H1 (cell line): Measurements from ENCODE around the gene HSPBAP1. TPM values are rescaled to one million over a fixed set of nuclear protein-coding genes. Genes with fewer than 3 reads are reported as not detected.

Experiments used
- CTCF ChIA-PET: fragments of 300-600 bp; sonication (Branson Sonifier 250); formaldehyde crosslinking; loops from one replicate; lab custom pipeline; 2021; ENCODE audit not compliant: partially characterized antibody; lab: Charles Lee
- POLR2A ChIA-PET: fragments of 300-600 bp; sonication (Branson Sonifier 250); formaldehyde crosslinking; loops from one replicate; lab custom pipeline; 2021; ENCODE audit warnings: inconsistent platforms; ENCODE audit not compliant: partially characterized antibody; lab: Charles Lee
- DNase-seq, 2 experiments: peaks; one replicate each; pipeline versions ENCODE4 v3.0.0 to v3.0.0-alpha.2; 2010 to 2022; ENCODE audit warnings: low spot score in 2 of 2, low read depth in 1 of 2, mixed read lengths in 1 of 2
- FAIRE-seq: peaks from 2 replicates; lab custom pipeline; 2011; peaks lifted over from hg19 to GRCh38; lab: Jason Lieb, UNC
- H2AFZ ChIP-seq: 2 replicates; pipeline ENCODE4 v1.8.1; 2012; ENCODE audit warnings: low read length, inconsistent platforms
- H2AK5ac ChIP-seq: 2 replicates; pipeline ENCODE4 v1.6.1; 2013; ENCODE audit warnings: low read depth, low read length
- H2BK120ac ChIP-seq: replicated peaks from 2 replicates; pipeline ENCODE3; 2013; ENCODE audit warnings: low read depth, low read length, inconsistent platforms
- H2BK12ac ChIP-seq: 2 replicates; pipeline ENCODE4 v1.6.1; 2013; ENCODE audit warnings: low read depth, low read length
- H2BK15ac ChIP-seq: 2 replicates; pipeline ENCODE4 v1.6.1; 2013; ENCODE audit warnings: low read length
- H2BK20ac ChIP-seq: 2 replicates; pipeline ENCODE4 v1.6.1; 2013; ENCODE audit warnings: low read length
- H2BK5ac ChIP-seq: 2 replicates; pipeline ENCODE4 v1.6.1; 2013; ENCODE audit warnings: low read depth, low read length
- H3K14ac ChIP-seq: 2 replicates; pipeline ENCODE4 v1.6.1; 2013; ENCODE audit warnings: inconsistent platforms; ENCODE audit not compliant: insufficient read length
- H3K18ac ChIP-seq: 2 replicates; pipeline ENCODE4 v1.6.1; 2013; ENCODE audit warnings: low read length; ENCODE audit errors: extremely low read depth
- H3K23ac ChIP-seq: 2 replicates; pipeline ENCODE4 v1.6.1; 2013; ENCODE audit warnings: inconsistent platforms; ENCODE audit not compliant: insufficient read length
- H3K23me2 ChIP-seq: 2 replicates; pipeline ENCODE4 v1.6.1; 2013; ENCODE audit warnings: low read depth, low read length
- H3K27ac ChIP-seq: 2 replicates; pipeline ENCODE4 v1.6.1; 2011; ENCODE audit warnings: low read depth, low read length, inconsistent platforms
- H3K27me3 ChIP-seq, 4 experiments: replicated peaks in 1 of 4; 1 replicate in 1 of 4; 2 replicates in 3 of 4; pipeline versions ENCODE4 v1.6.1 to v1.8.1; 2011 to 2013; ENCODE audit warnings: low read length in 3 of 4, mild to moderate bottlenecking in 3 of 4, inconsistent platforms in 2 of 4, mixed read lengths in 2 of 4, moderate library complexity in 1 of 4; ENCODE audit not compliant: control insufficient read depth in 3 of 4, insufficient read depth in 3 of 4; ENCODE audit errors: extremely low read depth in 1 of 4
- H3K36me3 ChIP-seq, 4 experiments: 2 replicates each; pipeline versions ENCODE4 v1.6.1 to v1.8.1; 2011 to 2013; ENCODE audit warnings: mild to moderate bottlenecking in 4 of 4, low read length in 3 of 4, moderate library complexity in 2 of 4, control low read depth in 1 of 4, inconsistent platforms in 1 of 4; ENCODE audit not compliant: insufficient read depth in 4 of 4, control insufficient read depth in 2 of 4
- H3K4ac ChIP-seq: replicated peaks from 2 replicates; pipeline ENCODE3; 2013; ENCODE audit warnings: low read length, low read depth, mixed read lengths, inconsistent platforms; ENCODE audit not compliant: insufficient read length
- H3K4me1 ChIP-seq, 4 experiments: replicated peaks in 1 of 4; 1 replicate in 1 of 4; 2 replicates in 3 of 4; pipeline versions ENCODE4 v1.6.1 to v1.8.1; 2011 to 2013; ENCODE audit warnings: low read length in 3 of 4, inconsistent platforms in 2 of 4, mixed read lengths in 1 of 4; ENCODE audit not compliant: insufficient read depth in 4 of 4, control insufficient read depth in 3 of 4
- H3K4me2 ChIP-seq, 2 experiments: 2 replicates each; pipeline versions ENCODE4 v1.6.1 to v1.8.1; 2011 to 2013; ENCODE audit warnings: low read depth in 2 of 2, low read length in 2 of 2, control low read depth in 1 of 2, inconsistent platforms in 1 of 2, mild to moderate bottlenecking in 1 of 2; ENCODE audit not compliant: insufficient read depth in 1 of 2
- H3K4me3 ChIP-seq, 4 experiments: fragments of 200-600, 300-600 bp in 1 of 4; sonication (generic), shearing (Covaris generic), sonication (Bioruptor Twin) in 1 of 4; 2 replicates each; pipeline versions ENCODE4 v1.5.1 to v1.8.1; 2011 to 2016; ENCODE audit warnings: low read length in 4 of 4, low read depth in 3 of 4, control low read depth in 2 of 4, inconsistent platforms in 2 of 4, mild to moderate bottlenecking in 2 of 4, mixed read lengths in 1 of 4, moderate library complexity in 1 of 4; ENCODE audit not compliant: insufficient read depth in 2 of 4; ENCODE audit errors: extremely low read depth in 1 of 4
- H3K56ac ChIP-seq: replicated peaks from 2 replicates; pipeline ENCODE3; 2013; ENCODE audit warnings: low read depth, mild to moderate bottlenecking, mixed read lengths, low read length, inconsistent platforms; ENCODE audit not compliant: insufficient read length
- H3K79me1 ChIP-seq: 2 replicates; pipeline ENCODE4 v1.6.1; 2013; ENCODE audit warnings: low read depth, low read length, control low read depth
- H3K79me2 ChIP-seq, 2 experiments: 2 replicates each; pipeline versions ENCODE4 v1.6.1 to v1.8.1; 2012 to 2013; ENCODE audit warnings: low read length in 2 of 2, mild to moderate bottlenecking in 2 of 2, inconsistent platforms in 1 of 2; ENCODE audit not compliant: insufficient read depth in 2 of 2, control insufficient read depth in 1 of 2
- H3K9ac ChIP-seq, 4 experiments: replicated peaks in 1 of 4; 1 replicate in 1 of 4; 2 replicates in 3 of 4; pipeline versions ENCODE4 v1.6.1 to v1.8.1; 2011 to 2013; ENCODE audit warnings: low read depth in 3 of 4, low read length in 3 of 4, control low read depth in 2 of 4, mild to moderate bottlenecking in 2 of 4, moderate library complexity in 2 of 4, inconsistent platforms in 1 of 4; ENCODE audit errors: extremely low read depth in 1 of 4
- H3K9me3 ChIP-seq, 2 experiments: 2 replicates each; pipeline versions ENCODE4 v1.6.1 to v1.8.1; 2012 to 2013; ENCODE audit warnings: mild to moderate bottlenecking in 2 of 2, moderate library complexity in 2 of 2, control low read depth in 1 of 2, inconsistent platforms in 1 of 2, low read depth in 1 of 2, low read length in 1 of 2, mixed read lengths in 1 of 2; ENCODE audit not compliant: insufficient read depth in 2 of 2
- H4K20me1 ChIP-seq, 2 experiments: replicated peaks in 1 of 2; 2 replicates each; pipeline versions ENCODE3 to v1.8.1; 2011 to 2013; ENCODE audit warnings: inconsistent platforms in 2 of 2, low read length in 2 of 2, mild to moderate bottlenecking in 1 of 2; ENCODE audit not compliant: insufficient read depth in 2 of 2, control insufficient read depth in 1 of 2
- H4K5ac ChIP-seq: 2 replicates; pipeline ENCODE4 v1.6.1; 2013; ENCODE audit warnings: low read length, low read depth, mixed read lengths, inconsistent platforms; ENCODE audit not compliant: insufficient read length
- H4K8ac ChIP-seq: 2 replicates; pipeline ENCODE4 v1.8.0; 2013; ENCODE audit warnings: mild to moderate bottlenecking, moderate library complexity, low read length, inconsistent platforms; ENCODE audit not compliant: insufficient read depth; ENCODE audit errors: extremely low read depth
- H4K91ac ChIP-seq: replicated peaks from 2 replicates; pipeline ENCODE3; 2013; ENCODE audit warnings: low read length, mixed read lengths, inconsistent platforms; ENCODE audit not compliant: insufficient read length
- ATF3 ChIP-seq: IDR thresholded peaks from 2 replicates; pipeline ENCODE4 v1.6.1; 2011; ENCODE audit warnings: low read depth, mild to moderate bottlenecking, low read length; ENCODE audit not compliant: insufficient read depth
- HDAC6 ChIP-seq: IDR thresholded peaks from one replicate; pipeline ENCODE4 v1.7.1; 2012; ENCODE audit warnings: low read depth, mild to moderate bottlenecking, inconsistent platforms, low read length, moderate library complexity
- MAX ChIP-seq: IDR thresholded peaks from 2 replicates; pipeline ENCODE4 v1.6.1; 2012; ENCODE audit warnings: inconsistent platforms
- NRF1 ChIP-seq: IDR thresholded peaks from 2 replicates; pipeline ENCODE4 v1.6.1; 2011; ENCODE audit warnings: mild to moderate bottlenecking, low read depth, low read length, improper control_type of control experiment
- POLR2A ChIP-seq, 2 experiments: IDR thresholded peaks; 1 replicate in 1 of 2; 2 replicates in 1 of 2; pipeline ENCODE4 v1.6.1; 2011; ENCODE audit warnings: low read depth in 2 of 2, low read length in 2 of 2, mild to moderate bottlenecking in 2 of 2; ENCODE audit errors: control extremely low read depth in 1 of 2
- POU5F1 ChIP-seq: IDR thresholded peaks from 2 replicates; pipeline ENCODE4 v1.6.1; 2011; ENCODE audit warnings: low read depth, mild to moderate bottlenecking, low read length, moderate library complexity
- RXRA ChIP-seq: IDR thresholded peaks from 2 replicates; pipeline ENCODE4 v1.6.1; 2011; ENCODE audit warnings: low read depth, mild to moderate bottlenecking, low read length, moderate library complexity; ENCODE audit not compliant: insufficient read depth
- SIRT6 ChIP-seq: IDR thresholded peaks from one replicate; pipeline ENCODE4 v1.7.1; 2012; ENCODE audit warnings: low read length, inconsistent platforms
- SP2 ChIP-seq: IDR thresholded peaks from 2 replicates; pipeline ENCODE4 v1.6.1; 2012; ENCODE audit warnings: mild to moderate bottlenecking, low read length, inconsistent platforms
- SUZ12 ChIP-seq: fragments of 200-600 bp; sonication (generic); IDR thresholded peaks from 2 replicates; pipeline ENCODE4 v1.6.1; 2012; ENCODE audit warnings: mild to moderate bottlenecking, inconsistent platforms, low read length, moderate library complexity, mixed read lengths
- TCF12 ChIP-seq: IDR thresholded peaks from 2 replicates; pipeline ENCODE4 v1.6.1; 2011; ENCODE audit warnings: low read depth, mild to moderate bottlenecking, low read length
- ZNF274 ChIP-seq: IDR thresholded peaks from 2 replicates; pipeline ENCODE4 v1.7.0; 2012; ENCODE audit warnings: low read length, borderline replicate concordance; ENCODE audit errors: extremely low read depth
- WGBS, 2 experiments: shearing (Covaris generic) in 1 of 2; methylation state at CpG; one replicate each; pipeline versions ENCODE4 v1.1.6 to v1.1.7; 2013 to 2015; ENCODE audit warnings: low lambda C conversion rate in 2 of 2, mixed read lengths in 2 of 2, inconsistent platforms in 1 of 2, low coverage in 1 of 2, missing lambda C conversion rate in 1 of 2; ENCODE audit not compliant: insufficient replicate concordance in 2 of 2, insufficient coverage in 1 of 2, insufficient read length in 1 of 2; ENCODE audit errors: extremely low coverage in 1 of 2, missing lambda C conversion rate in 1 of 2; 5-methylcytosine and 5-hydroxymethylcytosine counted together
- polyA plus RNA-seq, 7 experiments: library from polyadenylated mRNA; depleted of rRNA in 3 of 7; stranded (reverse) in 5 of 7; unstranded in 2 of 7; fragments of >200 nt in 5 of 7; fragments of 200-250 nt in 2 of 7; gene quantifications; 1 replicate in 5 of 7; 2 replicates in 1 of 7; 4 replicates in 1 of 7; pipeline versions ENCODE4 v1.2.1 to v1.2.3, GENCODE V29; 2011 to 2013; ENCODE audit warnings: missing spikeins in 2 of 7, mixed read lengths in 2 of 7
- total RNA-seq: library from RNA; stranded (reverse); fragmentation: NEBNext Ultra II Directional; extraction: Animal tissue kit (Norgen Biotek cat#: 25700); gene quantifications from 2 replicates; pipeline ENCODE4 v1.2.1, GENCODE V29; 2021

The HSPBAP1 gene
- total and polyA plus RNA-seq, 2 of the 8 experiments (the other 6 are each of a cell fraction or from before 2014, with no cell fraction given), result 7.5 to 8.3 TPM

GRCh38 chr3:122716667-122717066 lies 77.0 kb downstream of the HSPBAP1 start:
- WGBS, 2 experiments, result 90% methylated on average over 4 of the region's 4 CpGs; no CpG with 5 or more reads in 1 of the 2 experiments
- Histone ChIP-seq H2BK5ac (no peak overlapping the region), H3K18ac (no peak overlapping the region), H3K23me2 (no peaks in the 10 kb centered on the region), H3K27me3 (no peaks in the 10 kb centered on the region), H2BK12ac (no peak overlapping the region), H3K56ac (no peak overlapping the region), H4K8ac (no peak overlapping the region), H2BK20ac (no peak overlapping the region), H3K79me2 (no peaks in the 10 kb centered on the region), H3K9ac (no peak overlapping the region), H3K36me3 (peaks cover 7 to 24% (median 11%) of the 10 kb centered on the region in 4 experiments; a peak in 6 of 8 replicates), H3K9me3 (no peaks in the 10 kb centered on the region), H4K5ac (no peak overlapping the region), H2AK5ac (no peak overlapping the region), H3K27ac (no peak overlapping the region), H4K20me1 (no peaks in the 10 kb centered on the region), H2BK15ac (no peak overlapping the region), H2AFZ (no peak overlapping the region), H3K4me1 (no peaks in the 10 kb centered on the region), H3K14ac (no peak overlapping the region), H3K79me1 (no peaks in the 10 kb centered on the region), H3K4ac (no peak overlapping the region), H4K91ac (no peak overlapping the region), H3K4me3 (no peak overlapping the region), H2BK120ac (no peak overlapping the region), H3K4me2 (no peak overlapping the region), H3K23ac (no peak overlapping the region)
- TF ChIP-seq POLR2A (IDR thresholded peaks at IDR 0.05; ENCODE audit: control extremely low read depth in 1 of 2, low read depth in 2 of 2, low read length in 2 of 2) (no peak), MAX (no peak), ATF3 (no peak), SIRT6 (no peak), POU5F1 (no peak), SUZ12 (no peak), TCF12 (no peak), NRF1 (no peak), RXRA (no peak), ZNF274 (no peak), HDAC6 (no peak), SP2 (no peak)
- CTCF ChIA-PET, result interaction anchor here (0.6 to 1.9 kb wide), 7 partner anchors 9 to 519 kb away, joined by 3 to 8 read pairs (median 3); no protein-coding TSS in a partner anchor
- no peak for DNase-seq
- POLR2A ChIA-PET, result interaction anchor here (0.6 kb wide), 1 partner anchor 89 kb away, joined by 3 read pairs; no protein-coding TSS in a partner anchor
- no peak for FAIRE-seq
